GM19438 (cell line): Measurements from ENCODE around the gene PRSS57.

Source experiments
- ATAC-seq: cut with Tn5 transposase; IDR thresholded peaks from one replicate; pipeline ENCODE4 v1.9.1; 2021; ENCODE audit warnings: low read depth; ENCODE audit not compliant: unreplicated experiment

The PRSS57 gene

GRCh38 chr19:653425-653824 lies 41.8 kb downstream of the PRSS57 start:
- ATAC-seq, result no peak

DNA sequence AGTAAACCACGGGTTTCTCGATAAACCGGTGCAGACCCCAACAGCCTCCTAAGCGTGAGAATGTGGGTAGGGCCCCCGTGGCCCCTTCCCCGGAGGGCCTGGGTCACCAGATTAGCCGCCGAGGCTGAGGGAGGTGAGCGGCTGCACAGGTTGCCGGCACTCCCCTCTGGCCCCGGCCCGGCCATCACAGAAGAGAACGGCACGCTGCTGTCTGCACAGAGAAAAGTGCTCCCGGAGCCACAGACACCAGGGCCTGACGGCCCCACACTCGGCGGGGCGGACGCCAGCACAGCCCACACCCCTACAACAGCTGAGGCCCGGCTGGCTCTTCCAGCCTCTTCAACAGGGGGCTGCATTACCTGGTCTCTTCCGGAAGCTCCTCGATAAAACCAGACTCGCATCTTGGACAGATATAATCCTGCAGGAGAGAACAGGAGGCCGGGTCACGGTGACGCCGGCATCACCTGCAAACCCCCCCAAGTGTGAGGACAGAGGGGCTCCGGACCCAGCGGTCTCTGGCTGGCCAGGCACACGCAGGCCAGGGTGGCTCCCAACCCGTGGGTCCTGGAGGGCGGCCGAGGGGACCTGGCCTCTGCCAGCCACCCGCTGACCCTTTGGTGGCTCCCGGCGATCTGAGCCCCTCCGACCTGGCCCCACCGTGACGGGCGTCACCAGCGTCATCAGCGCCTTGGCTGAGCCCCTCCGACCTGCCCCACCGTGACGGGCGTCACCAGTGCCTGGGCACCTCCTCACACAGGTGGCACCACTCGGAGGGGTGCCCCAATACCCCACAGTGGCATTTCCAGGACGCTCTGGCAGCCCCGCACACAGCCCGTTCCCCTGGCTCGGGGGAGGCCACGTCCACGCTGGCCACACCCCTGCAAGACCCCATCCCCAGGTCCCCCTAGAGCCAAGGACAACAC lies 42.5 kb downstream of the PRSS57 start:
- ATAC-seq, result no peak

DNA sequence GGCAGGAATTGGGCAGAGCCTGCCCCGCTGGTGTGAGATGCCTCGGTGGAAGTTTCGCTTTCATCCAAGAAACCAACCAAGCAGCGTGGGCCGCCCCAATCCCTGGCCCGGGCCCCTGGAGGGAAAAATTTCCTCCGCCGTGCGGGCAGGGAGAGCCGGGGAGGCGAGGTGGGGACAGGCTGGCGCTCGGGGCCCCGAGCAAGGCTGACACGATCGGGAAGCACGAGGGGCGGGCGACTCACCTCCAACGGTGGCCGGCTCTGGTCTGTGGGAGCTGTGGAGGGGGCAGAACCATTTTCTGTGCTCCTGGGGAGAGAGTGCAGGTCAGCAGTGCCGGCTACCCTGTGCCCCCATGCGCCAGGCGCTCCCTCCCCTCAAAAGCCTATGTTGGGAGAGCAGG lies 43.3 kb downstream of the PRSS57 start:
- ATAC-seq, result no peak

DNA sequence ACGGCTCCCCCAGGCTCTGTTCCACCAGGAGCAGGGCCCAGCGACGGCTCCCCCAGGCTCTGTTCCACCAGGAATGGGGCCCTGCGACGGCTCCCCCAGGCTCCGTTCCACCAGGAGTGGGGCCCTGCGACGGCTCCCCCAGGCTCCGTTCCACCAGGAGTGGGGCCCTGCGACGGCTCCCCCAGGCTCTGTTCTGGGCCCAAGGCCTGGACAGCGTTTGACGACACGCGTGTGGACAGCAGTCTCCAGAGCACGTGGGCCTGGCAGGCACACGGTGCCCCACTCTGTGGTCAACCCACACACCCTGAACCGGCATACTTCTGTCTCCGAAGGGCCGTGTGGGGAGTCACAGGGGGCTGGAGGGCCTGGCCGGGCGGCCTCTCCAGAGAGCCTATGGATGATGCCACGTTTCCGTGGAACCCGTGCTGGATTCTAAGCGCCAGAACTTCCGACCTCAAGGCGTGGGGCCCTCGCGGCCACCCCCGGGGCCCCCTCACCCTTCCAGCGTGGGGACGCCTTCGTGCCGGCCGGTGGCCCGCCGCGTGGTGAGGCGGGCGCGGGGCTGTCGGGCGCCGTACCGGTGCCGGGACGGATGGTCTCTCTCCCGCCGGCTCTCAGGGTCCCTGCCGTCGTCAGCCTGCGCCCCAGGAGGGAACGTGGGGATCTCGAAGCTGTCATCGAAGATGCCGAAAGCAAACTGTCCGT lies 44.0 kb downstream of the PRSS57 start:
- ATAC-seq, result no peak

GRCh38 chr19:650121-650520 lies 45.1 kb downstream of the PRSS57 start:
- no peak for ATAC-seq

DNA sequence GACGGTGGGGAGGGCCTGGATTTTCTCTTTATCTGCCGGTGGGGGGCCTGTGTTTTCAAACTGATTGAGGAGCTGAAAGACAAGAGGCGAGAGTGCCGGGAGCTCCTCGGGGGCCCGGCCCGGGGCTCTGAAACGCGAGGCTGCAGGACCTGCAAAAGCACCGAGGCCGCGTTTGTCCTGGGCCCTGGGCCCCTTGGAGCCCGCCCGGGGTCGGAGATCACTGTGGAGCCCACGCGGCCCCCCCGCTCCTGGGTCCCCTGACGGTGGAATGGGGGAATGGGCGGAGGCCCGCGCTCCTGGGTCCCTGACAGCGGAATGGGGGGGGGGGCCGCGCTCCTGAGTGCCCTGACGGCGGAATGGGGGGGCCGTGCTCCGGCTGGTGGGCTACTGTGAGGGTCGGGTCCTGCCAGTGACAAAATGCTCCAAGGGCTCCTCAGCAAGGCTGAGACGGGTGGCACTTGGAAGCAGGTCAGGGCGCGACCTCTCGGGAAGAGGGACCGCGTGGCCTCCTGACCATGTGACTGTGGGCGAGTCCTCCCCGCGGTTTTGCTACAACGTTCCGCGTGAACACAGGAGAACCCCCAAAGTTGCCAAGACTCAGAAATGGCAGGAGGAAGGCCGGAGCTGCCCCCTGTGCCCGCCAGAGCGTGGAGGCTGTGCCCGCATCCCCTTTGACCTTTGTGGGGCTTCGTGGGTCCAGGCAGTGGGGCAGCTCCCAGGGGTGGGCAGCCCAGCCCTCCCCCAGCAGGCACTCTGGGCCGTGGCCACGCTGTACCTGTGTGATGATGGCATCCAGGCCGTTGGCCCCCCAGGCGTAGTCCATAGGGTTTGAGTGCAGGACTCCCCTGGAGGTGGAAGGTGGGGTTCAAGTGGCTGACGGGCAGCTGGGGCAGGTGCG lies 46.1 kb downstream of the PRSS57 start:
- no peak for ATAC-seq

GRCh38 chr19:648305-648704 lies 46.9 kb downstream of the PRSS57 start:
- ATAC-seq, result no peak

GRCh38 chr19:647566-648284 lies 47.5 kb downstream of the PRSS57 start:
- ATAC-seq, result no peak

- no peak for ATAC-seq
Observed at GRCh38 chr19:646779-647565, 48.3 kb downstream of the PRSS57 start.

DNA sequence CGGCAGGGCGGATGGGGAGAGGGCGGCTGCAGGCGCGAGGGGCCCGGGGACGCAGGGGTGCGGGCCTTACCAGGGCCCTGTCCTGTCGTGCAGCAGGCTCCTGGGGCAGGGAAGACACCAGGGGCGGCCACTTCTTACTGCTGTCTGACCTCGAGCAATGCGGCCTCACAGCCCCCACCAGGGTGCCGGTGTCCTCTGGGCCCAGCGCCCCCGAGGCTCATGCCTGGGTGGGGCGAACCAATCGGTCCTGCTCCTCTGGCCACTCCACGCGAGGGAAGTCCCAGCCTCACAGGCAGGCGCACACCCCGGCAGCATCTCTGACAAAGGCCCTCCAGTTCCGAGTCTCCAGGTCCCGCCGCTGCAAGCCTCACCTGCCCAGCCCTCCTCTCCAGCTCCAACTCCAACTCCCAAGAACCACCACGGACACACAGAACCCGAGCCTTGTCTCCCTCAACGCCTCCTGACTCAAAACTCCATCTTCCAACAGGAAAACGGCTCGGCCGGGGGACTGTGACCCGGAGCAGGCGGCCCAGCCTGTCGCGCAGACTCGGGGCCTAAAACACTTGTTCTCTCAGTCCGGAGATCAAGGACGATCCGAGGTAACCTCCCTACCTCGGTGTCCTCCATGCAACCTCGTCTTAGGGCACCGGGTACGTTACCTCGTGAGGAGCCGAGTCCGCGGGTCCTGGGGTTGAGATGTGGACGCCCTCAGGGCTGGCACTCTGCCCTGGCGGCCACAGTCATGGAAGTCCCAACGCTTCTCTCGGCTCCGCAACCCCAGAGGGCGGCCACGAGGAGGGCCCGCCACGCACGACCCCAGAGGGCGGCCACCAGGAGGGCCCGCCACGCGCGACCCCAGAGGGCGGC lies 49.1 kb downstream of the PRSS57 start:
- ATAC-seq, result no peak

GRCh38 chr19:644789-645188 lies 50.5 kb downstream of the PRSS57 start:
- no peak for ATAC-seq

DNA sequence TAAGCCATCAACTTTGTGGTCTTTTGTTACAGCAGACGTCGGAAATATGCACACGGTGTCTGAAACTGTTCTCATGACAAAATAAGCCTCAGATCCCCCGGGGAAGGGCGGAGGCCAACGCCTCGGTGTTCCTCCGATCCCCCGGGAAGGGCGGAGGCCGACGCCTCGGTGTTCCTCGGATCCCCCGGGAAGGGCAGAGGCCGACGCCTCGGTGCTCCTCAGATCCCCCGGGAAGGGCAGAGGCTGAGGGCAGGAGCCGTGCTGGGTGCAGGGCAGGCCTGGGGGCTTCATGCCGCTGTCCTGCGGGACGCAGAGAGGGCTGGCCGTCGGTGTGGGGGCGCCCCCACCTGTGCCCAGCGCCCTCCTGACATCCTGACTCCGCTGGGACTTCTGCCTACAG lies 50.9 kb downstream of the PRSS57 start:
- no peak for ATAC-seq

DNA sequence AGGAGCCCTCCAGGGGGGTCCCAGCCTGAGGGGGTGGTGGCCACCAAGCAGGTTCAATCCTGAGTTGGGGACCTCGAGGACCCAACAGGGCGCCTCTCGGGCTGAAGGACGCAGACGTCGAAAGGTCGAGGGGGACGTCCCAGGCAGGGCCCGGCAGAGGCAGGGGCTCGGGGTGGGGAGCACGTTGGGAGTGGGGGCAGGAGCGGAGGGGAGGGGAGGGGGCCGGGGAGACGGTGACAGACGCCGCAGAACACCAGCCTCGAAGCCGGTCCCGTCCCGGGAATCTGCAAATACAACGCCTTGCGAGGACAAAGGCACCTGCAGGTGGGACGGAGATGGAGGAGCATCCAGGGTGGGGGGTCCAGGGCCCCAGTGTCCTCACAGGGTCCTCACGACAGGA lies 51.5 kb downstream of the PRSS57 start:
- ATAC-seq, result no peak

DNA sequence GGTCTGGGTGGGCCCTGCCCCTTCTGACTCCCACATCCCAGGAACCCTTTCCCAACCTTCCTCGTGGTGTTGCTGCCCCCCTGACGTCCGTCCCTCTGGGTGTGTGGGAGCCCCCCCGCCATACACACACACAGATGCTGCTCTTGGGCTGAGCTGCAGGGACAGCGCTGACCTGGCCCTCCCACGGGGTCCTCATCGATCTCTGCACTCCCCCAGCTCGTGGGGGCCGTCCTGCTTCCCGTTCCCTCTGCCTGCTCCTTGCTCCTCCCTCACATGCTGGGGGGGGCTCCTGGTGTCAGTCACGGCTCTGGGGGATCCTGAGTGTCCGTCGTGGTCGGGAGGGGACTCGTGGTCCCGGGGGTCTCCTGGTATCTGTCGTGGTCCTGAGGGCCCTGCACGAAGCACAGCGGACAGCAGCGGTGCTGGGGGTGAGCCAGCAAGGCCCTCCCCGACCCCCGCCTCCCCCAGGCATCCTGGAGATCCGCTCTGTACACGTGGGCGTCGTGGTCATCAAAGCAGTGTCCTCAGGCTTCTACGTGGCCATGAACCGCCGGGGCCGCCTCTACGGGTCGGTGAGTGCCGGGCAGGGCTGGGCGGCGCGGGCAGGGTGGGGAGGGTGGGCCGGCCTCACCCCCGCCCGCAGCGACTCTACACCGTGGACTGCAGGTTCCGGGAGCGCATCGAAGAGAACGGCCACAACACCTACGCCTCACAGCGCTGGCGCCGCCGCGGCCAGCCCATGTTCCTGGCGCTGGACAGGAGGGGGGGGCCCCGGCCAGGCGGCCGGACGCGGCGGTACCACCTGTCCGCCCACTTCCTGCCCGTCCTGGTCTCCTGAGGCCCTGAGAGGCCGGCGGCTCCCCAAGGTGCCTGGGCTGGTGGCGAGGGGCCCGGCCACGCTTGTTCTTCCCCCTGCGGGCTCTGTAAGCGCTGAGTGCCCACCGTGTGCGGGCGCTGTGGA lies 52.2 kb downstream of the PRSS57 start:
- ATAC-seq, result no peak

GRCh38 chr19:641702-642101 lies 53.5 kb downstream of the PRSS57 start:
- ATAC-seq, result no peak

DNA sequence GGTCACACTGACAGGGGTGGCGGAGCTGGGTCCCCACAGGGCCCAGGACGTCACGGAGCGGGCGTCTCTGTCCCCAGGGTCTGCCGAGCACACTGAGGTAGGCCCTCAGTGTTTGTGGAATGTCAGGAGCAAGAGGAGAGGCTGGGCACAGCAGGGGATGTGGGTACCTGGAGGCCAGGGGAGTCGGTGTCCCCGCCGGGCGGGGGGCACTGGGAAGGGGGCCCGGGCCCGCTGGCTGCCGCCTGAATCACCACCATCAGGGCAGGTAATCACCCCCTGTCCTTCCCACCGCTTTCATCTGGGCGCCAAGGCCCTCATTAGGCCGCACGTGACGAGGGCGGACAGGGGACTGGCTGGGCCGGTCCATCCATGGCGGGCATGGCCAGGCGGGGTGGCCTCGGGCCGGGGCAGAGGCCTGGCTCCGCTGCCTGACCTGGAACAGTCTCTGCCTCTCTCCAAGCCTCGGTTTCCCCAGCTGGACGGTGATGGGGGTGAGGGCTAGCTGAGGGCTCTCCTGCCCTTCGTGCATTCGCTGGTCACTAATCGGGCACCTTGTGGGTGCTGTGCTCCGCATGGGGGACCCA lies 54.6 kb downstream of the PRSS57 start:
- ATAC-seq, result no peak

DNA sequence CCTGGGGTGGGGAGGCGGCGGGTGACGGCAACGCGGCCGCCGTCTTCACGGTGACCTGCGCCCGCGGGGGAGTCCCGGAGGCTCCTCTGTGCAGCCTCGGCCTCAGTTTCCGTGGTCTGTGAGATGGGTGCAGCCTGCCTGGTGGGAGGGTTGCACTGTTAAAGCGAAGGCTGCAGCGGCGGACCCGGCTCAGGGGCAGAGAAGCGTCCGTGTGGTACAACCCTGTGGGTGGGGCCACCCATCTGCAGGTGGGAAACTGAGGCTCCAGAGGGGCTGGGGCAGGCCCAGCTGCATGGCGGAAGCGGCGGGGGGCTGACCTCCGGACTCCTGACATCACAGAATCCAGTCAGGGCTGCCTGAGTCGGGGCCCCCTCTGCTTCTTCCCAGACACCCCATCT lies 55.1 kb downstream of the PRSS57 start:
- no peak for ATAC-seq
